NCI-H345 treated with DMSO at 0.1 percent for 48 hours (cell line): Measurements from ENCODE around the gene RPL27A.

Source experiments
- DNase-seq: peaks from one replicate; lab custom pipeline; 2025; ENCODE audit not compliant: unreplicated experiment; lab: John Stamatoyannopoulos, UW

The RPL27A gene

GRCh38 chr11:8698917-8699441, 16.4 kb downstream of the RPL27A start:
- no peak for DNase-seq

GRCh38 chr11:8699903-8700302, 17.3 kb downstream of the RPL27A start:
- DNase-seq: no peak

DNA sequence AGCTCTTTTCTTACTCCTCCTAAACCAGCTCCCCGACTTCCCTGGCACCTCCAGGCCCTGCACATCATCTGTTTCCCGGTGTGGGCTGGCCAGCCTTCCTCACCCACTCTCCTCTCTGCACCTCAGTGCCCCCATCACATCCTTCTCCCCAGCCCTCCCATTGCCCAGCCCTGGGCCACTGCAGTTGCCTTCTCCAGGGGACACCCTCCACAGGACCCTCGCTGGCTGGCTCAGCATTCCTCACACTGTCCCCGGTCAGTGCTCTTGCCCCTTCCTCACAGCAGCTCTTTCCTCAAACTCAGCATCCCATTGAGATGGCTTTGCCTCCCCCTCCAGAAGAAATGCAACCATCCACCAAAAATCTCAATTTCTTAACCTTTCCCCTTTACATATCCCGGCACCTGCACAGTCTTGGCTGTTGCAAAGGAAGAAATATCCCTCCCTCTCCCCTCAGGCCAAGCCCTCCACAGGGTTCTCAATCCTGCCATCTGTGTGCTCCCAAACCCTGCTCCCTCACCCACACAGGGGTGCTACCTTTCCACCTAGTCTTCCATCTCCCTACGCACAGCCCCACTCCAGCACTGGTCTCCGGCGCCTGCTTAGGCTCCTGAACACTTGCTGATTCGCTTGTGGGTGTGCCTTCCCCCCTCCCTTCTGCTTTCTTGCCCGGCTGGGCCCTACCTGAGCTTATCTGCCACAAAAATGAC, 19.5 kb downstream of the RPL27A start:
- no peak for DNase-seq

- no peak for DNase-seq
These were observed 20.0 kb downstream of the RPL27A start for GRCh38 chr11:8702598-8702915.

GRCh38 chr11:8704136-8704535, 21.5 kb downstream of the RPL27A start:
- no peak for DNase-seq

DNA sequence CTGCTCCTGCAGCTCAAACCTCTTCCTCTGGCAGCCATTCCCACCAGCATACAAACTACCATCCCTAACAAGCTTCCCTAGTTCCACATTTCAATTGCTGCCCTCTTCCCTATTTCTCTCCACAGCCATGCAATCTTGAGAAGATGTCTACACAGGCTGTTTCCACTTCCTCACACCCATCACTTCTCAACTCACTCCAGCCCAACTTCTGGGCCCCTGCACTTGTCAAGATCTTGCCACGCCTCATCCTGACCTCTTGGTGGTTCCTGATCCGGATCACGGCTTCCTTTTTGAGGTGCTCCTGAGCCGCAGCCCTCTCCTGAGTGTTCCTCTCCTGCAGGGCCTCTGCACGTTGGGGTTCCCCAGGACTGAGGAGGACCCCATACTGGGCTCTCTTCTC, 22.6 kb downstream of the RPL27A start:
- no peak for DNase-seq

- DNase-seq: no peak
These were observed 24.3 kb downstream of the RPL27A start for GRCh38 chr11:8706673-8707432.

- no peak for DNase-seq
These were observed 25.1 kb downstream of the RPL27A start for GRCh38 chr11:8707541-8708191.

DNA sequence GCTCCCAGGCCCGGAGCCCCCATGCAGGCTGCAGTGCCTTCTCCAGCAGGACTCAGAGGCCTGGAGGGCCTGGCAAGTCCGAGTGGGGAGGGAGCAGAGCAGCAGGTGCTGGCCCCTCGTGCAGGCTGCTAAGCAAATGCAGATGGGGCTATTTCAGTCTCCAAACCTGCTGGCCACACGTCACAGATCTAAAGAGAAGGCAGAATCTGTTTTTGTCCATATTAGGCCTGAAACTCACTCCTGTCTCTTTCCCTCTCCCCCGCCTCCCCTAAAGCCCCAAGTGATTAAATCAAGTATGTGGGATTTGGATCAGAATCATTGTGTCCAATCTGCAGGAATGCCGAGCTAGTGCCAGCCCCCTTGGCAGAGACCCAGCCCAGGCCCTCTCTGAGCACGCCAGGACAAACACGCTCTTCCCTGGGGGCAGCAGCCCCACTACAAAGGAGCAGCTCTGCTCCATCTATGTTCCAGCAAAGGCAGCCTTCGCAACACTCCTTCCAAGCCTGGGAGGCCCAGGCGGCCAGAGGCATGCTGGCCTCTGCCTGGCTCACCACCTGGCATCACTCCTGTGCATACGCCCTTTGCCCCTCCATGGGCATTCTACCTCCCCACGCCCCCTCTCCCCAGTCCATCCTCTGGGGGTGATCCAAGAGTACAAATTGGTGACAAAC, 26.5 kb downstream of the RPL27A start:
- DNase-seq: no peak

DNA sequence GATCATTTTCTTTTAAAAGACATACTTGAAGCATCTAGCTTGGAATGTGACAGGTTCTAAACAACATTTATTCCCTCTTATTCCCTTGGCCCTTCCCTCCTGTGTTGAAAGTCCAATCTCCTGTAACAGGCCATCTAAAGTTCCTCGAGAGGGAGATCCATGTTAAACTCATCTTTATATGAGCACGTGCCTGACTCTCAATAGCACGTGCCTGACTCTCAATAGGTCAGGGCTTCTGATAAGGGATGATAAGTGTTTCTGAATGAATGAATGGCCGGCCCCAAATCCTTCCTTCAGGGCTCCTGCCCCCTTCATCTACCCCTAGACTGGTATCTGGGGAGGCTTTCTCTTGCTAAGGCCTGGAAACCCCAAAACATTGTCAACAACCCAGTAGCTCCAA, 27.2 kb downstream of the RPL27A start:
- DNase-seq: no peak

DNA sequence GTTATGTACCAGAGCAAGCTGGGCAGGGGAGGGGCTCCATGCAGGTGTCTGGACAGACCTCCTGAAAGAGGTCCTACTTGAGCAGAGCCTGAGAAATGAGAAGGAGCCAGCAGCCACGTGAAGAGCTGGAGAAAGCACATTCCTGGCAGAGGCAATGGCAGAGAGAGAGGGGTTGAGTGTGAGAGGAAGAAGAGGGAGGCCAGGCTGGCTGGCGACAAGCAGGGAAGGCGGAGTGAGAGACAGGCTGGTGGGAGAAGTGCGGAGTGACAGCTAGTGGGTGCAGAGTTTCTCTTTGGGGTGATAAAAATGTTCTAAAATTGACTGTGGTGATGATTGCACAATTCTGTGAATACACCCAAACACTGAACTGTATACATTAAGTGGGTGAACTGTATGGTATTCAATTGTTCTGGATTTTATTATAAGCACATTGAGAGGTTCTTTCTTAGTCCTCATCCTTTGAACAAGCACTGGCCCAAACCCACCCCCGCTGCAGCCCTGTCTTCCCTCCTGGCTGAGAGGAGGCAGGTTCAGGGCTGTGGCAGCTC, 29.4 kb downstream of the RPL27A start:
- DNase-seq: no peak

GRCh38 chr11:8712506-8712905, 29.9 kb downstream of the RPL27A start:
- no peak for DNase-seq

GRCh38 chr11:8713760-8714454, 31.3 kb downstream of the RPL27A start:
- no peak for DNase-seq

DNA sequence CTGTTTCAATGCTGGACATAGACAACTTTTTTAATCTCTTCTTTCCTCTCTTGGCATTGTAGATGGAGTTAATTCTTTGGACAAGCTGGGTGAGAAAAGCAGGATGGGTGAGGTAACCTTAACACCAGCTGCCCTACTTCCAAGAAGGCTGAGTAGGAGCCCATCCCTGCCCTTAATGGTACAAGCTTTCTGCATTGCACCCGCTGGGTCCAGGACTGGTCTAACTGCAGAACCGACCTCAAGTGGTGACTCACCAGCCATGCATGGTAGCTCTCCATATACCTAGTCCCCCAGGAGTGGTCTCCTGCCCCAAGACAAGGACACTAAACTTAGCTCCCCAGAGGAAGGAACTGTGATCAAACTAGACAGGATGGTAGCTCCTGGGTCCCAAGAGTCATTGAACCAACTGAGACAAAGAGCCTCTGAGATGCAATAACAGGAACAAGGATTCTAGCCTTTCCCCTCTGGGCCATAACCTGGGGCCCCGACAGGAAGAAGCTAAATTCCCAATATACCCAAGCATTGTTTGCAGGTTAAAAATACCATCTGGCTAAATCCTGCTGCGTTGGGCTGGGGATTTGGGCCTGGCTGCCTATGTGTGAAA, 32.1 kb downstream of the RPL27A start:
- DNase-seq: no peak

GRCh38 chr11:8715501-8715900, 32.9 kb downstream of the RPL27A start:
- no peak for DNase-seq

GRCh38 chr11:8717544-8717875, 34.9 kb downstream of the RPL27A start:
- DNase-seq: no peak

DNA sequence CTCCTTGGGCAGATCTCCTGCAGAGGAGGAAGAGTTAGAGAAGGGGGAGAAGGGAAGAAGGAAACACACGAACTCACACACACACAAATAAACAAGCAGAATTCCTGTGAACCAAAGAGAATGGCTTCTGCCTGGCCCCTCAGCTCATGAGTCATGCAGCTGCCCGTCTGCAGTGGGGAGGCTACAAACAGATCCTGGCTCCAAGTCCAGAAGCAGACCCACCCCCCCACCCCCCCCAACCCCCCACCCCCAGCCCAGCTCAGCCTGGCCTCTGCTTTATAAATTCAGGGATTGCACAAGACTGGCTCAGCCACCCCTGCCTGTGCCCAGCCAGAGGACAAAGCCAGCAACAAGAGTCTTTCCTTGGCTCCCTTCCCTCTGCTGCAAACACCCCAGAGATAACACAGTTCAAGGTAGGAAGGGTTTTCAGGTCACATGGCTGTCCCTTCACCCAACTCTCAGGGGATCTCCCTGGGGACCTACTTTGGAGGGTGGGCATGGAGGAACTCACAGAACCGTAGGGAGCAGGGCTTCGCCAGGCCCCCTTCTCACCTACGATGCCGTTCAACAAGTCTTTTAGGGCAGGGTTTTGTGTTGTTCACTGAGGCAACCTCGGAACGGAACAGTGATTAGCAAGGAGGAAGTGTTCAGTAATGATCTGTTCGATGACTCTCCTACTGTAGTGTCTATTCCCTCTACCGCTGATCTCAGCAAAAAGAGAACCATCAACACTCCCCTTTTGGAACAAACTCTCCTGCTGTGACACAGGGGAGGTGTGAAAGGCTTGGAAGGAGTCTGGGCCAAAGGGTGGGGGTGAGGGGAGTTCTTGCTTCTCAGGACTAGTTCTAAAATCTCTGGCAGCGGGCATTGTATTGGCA, 35.5 kb downstream of the RPL27A start:
- no peak for DNase-seq

DNA sequence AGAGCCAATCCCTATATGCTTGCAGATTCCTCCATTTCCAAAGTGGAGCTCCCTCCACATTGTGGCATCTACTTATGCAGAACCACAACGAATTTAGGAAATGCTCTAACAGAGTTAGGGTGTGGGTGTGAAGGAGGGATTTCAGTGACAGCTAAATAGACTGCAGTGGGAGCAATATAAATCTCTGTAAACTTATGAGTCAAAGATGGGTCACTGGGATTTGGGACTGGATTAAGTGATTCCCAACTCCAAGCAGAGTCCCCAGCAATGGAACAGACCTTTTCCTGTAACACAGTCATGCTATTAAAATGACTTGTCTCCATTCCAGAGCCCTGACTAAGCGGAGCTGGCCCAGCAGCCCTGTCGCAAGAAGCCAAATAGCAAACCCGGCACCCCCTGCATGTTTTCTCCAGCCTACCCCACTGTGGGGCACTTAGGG, 36.6 kb downstream of the RPL27A start:
- DNase-seq: no peak

GRCh38 chr11:8719721-8720120, 37.1 kb downstream of the RPL27A start:
- no peak for DNase-seq
